ENCODE measurements around the gene NFKBIZ. TPM values are rescaled to one million over a fixed set of nuclear protein-coding genes. Genes with fewer than 3 reads are reported as not detected.
"Not testable (repeated sequence)": the region's sequence is repeated elsewhere in the genome, so short reads cannot be mapped to it uniquely, and the experiment has no call there.

NFKBIZ gene
- total RNA-seq, 1 experiment from 2014 or later = 5.6 TPM

GRCh38 chr3:101851072-101851770 is 1.9 kb downstream of the NFKBIZ start:
- H3K27ac ChIP-seq = no peak overlapping the region
- no peak for DNase-seq
- no peaks in the 10 kb centered on the region for H3K4me1 ChIP-seq
- H3K4me3 ChIP-seq = peak overlapping the region; percentile 78
- H3K27me3 ChIP-seq = no peaks in the 10 kb centered on the region
- H3K36me3 ChIP-seq = peaks cover 48% of the 10 kb centered on the region
- H3K9me3 ChIP-seq (replicated peaks) = no peaks in the 10 kb centered on the region

- DNase-seq = no peak
- Histone ChIP-seq H3K27me3 (no peaks in the 10 kb centered on the region), H3K27ac (no peak overlapping the region), H3K4me3 (peak overlapping the region; percentile 78), H3K36me3 (peaks cover 55% of the 10 kb centered on the region), H3K9me3 (replicated peaks) (no peaks in the 10 kb centered on the region), H3K4me1 (no peaks in the 10 kb centered on the region)
Observed at GRCh38 chr3:101851850-101852714, 2.8 kb downstream of the NFKBIZ start.

GRCh38 chr3:101852983-101853840 is 3.9 kb downstream of the NFKBIZ start:
- Histone ChIP-seq H3K27ac (no peak overlapping the region), H3K4me1 (no peaks in the 10 kb centered on the region), H3K4me3 (no peak overlapping the region), H3K9me3 (replicated peaks) (no peaks in the 10 kb centered on the region), H3K36me3 (peaks cover 66% of the 10 kb centered on the region), H3K27me3 (no peaks in the 10 kb centered on the region)
- no peak for DNase-seq

- no peaks in the 10 kb centered on the region for H3K27me3 ChIP-seq
- no peak overlapping the region for H3K4me3 ChIP-seq
- no peaks in the 10 kb centered on the region for H3K9me3 ChIP-seq (replicated peaks)
- DNase-seq = no peak
- H3K36me3 ChIP-seq = peaks cover 73% of the 10 kb centered on the region
- no peak overlapping the region for H3K27ac ChIP-seq
- H3K4me1 ChIP-seq = no peaks in the 10 kb centered on the region
Observed at GRCh38 chr3:101853982-101854381, 4.7 kb downstream of the NFKBIZ start.

GRCh38 chr3:101854608-101855304 is 5.4 kb downstream of the NFKBIZ start:
- Histone ChIP-seq H3K4me3 (no peak overlapping the region), H3K27ac (no peak overlapping the region), H3K4me1 (no peaks in the 10 kb centered on the region), H3K36me3 (peaks cover 80% of the 10 kb centered on the region), H3K9me3 (replicated peaks) (no peaks in the 10 kb centered on the region), H3K27me3 (no peaks in the 10 kb centered on the region)
- no peak for DNase-seq

GRCh38 chr3:101857301-101857741 is 8.0 kb downstream of the NFKBIZ start:
- Histone ChIP-seq H3K9me3 (replicated peaks) (no peaks in the 10 kb centered on the region), H3K4me1 (no peaks in the 10 kb centered on the region), H3K27ac (no peak overlapping the region), H3K4me3 (no peak overlapping the region), H3K27me3 (no peaks in the 10 kb centered on the region), H3K36me3 (peaks cover 77% of the 10 kb centered on the region)
- DNase-seq = no peak

- no peaks in the 10 kb centered on the region for H3K9me3 ChIP-seq (replicated peaks)
- peaks cover 64% of the 10 kb centered on the region for H3K36me3 ChIP-seq
- no peak for DNase-seq
- no peaks in the 10 kb centered on the region for H3K4me1 ChIP-seq
- H3K4me3 ChIP-seq = no peak overlapping the region
- no peaks in the 10 kb centered on the region for H3K27me3 ChIP-seq
- no peak overlapping the region for H3K27ac ChIP-seq
Observed at GRCh38 chr3:101858464-101859030, 9.2 kb downstream of the NFKBIZ start.

- DNase-seq = no peak
- no peak overlapping the region for H3K4me3 ChIP-seq
- no peak overlapping the region for H3K27ac ChIP-seq
- H3K4me1 ChIP-seq = no peaks in the 10 kb centered on the region
- no peaks in the 10 kb centered on the region for H3K9me3 ChIP-seq (replicated peaks)
- peaks cover 50% of the 10 kb centered on the region for H3K36me3 ChIP-seq
- no peaks in the 10 kb centered on the region for H3K27me3 ChIP-seq
Observed at GRCh38 chr3:101859882-101860448, 10.7 kb downstream of the NFKBIZ start.

- no peak overlapping the region for H3K27ac ChIP-seq
- no peaks in the 10 kb centered on the region for H3K9me3 ChIP-seq (replicated peaks)
- no peaks in the 10 kb centered on the region for H3K4me1 ChIP-seq
- H3K36me3 ChIP-seq = peaks cover 39% of the 10 kb centered on the region
- H3K27me3 ChIP-seq = no peaks in the 10 kb centered on the region
- no peak overlapping the region for H3K4me3 ChIP-seq
- no peak for DNase-seq
Observed at GRCh38 chr3:101861212-101861788, 12.0 kb downstream of the NFKBIZ start.

- no peaks in the 10 kb centered on the region for H3K9me3 ChIP-seq (replicated peaks)
- no peaks in the 10 kb centered on the region for H3K27me3 ChIP-seq
- H3K4me3 ChIP-seq = no peak overlapping the region
- no peak overlapping the region for H3K27ac ChIP-seq
- H3K36me3 ChIP-seq = peaks cover 33% of the 10 kb centered on the region
- H3K4me1 ChIP-seq = no peaks in the 10 kb centered on the region
- DNase-seq = no peak
Observed at GRCh38 chr3:101861789-101862415, 12.6 kb downstream of the NFKBIZ start.

- Histone ChIP-seq H3K36me3 (peaks cover 28% of the 10 kb centered on the region; the same call in 1 of the 2 replicates), H3K4me3 (no peak overlapping the region), H3K27ac (no peak overlapping the region), H3K9me3 (replicated peaks) (no peaks in the 10 kb centered on the region), H3K27me3 (no peaks in the 10 kb centered on the region), H3K4me1 (peaks cover 7% of the 10 kb centered on the region; the same call in 1 of the 2 replicates)
- no peak for DNase-seq
Observed at GRCh38 chr3:101862416-101863165, 13.3 kb downstream of the NFKBIZ start.

GRCh38 chr3:101864926-101865325 is 15.6 kb downstream of the NFKBIZ start:
- not testable (repeated sequence) for H3K27ac ChIP-seq; H3K4me3 ChIP-seq; H3K27me3 ChIP-seq; H3K9me3 ChIP-seq (replicated peaks); H3K36me3 ChIP-seq; DNase-seq; H3K4me1 ChIP-seq
